Mammary epithelial cell (primary cell): ENCODE data around the gene FAM78B.

ENCODE experiments used
- EZH2 ChIP-seq: IDR thresholded peaks from 2 replicates; pipeline ENCODE4 v1.6.1; 2012; ENCODE audit warnings: low read length, inconsistent platforms, borderline replicate concordance
- TF ChIP-seq, protein P1 (sequence below), 2 donors: IDR thresholded peaks in 1 of 2; conservative IDR thresholded peaks in 1 of 2; 2 replicates each; pipeline ENCODE4 v1.5.1; 2011 to 2012; ENCODE audit warnings: inconsistent platforms in 2 of 2, low read length in 2 of 2, mild to moderate bottlenecking in 2 of 2, control low read depth in 1 of 2, low read depth in 1 of 2; ENCODE audit not compliant: insufficient read depth in 1 of 2; ENCODE audit errors: extremely low read depth in 1 of 2

DNA sequence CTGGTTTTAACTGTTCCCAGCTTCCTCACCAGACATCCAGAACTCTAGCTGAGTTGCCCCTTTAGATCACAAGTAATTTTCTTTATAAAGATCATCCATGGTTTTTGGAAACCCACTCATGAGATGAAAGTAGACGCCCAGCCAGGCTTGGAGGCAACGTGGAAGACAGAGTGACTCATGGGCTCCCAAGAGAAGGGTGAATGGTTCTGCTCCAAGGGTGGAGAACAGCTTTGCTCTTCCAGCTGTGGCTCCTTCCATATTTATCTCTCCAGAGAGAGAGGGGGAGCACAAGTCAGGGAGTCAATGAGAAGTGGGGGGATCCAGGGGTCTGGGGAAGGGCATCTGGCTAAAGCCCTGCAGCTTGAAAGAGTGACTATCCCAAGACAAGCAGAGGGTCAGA is 13.8 kb downstream of the FAM78B start:
- TF ChIP-seq EZH2, result no peak
- TF ChIP-seq, protein P1, sequence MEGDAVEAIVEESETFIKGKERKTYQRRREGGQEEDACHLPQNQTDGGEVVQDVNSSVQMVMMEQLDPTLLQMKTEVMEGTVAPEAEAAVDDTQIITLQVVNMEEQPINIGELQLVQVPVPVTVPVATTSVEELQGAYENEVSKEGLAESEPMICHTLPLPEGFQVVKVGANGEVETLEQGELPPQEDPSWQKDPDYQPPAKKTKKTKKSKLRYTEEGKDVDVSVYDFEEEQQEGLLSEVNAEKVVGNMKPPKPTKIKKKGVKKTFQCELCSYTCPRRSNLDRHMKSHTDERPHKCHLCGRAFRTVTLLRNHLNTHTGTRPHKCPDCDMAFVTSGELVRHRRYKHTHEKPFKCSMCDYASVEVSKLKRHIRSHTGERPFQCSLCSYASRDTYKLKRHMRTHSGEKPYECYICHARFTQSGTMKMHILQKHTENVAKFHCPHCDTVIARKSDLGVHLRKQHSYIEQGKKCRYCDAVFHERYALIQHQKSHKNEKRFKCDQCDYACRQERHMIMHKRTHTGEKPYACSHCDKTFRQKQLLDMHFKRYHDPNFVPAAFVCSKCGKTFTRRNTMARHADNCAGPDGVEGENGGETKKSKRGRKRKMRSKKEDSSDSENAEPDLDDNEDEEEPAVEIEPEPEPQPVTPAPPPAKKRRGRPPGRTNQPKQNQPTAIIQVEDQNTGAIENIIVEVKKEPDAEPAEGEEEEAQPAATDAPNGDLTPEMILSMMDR (conservative IDR thresholded peaks at IDR 0.05 in 1 of 2, IDR thresholded peaks at IDR 0.05 in 1 of 2; ENCODE audit: extremely low read depth in 1 of 2, insufficient read depth in 1 of 2, low read depth in 1 of 2, low read length in 2 of 2), result no peak
